Measurements from ENCODE around the gene FN1. TPM values are rescaled to one million over a fixed set of nuclear protein-coding genes. Genes with fewer than 3 reads are reported as not detected.

The FN1 gene
- total and polyA plus RNA-seq, 2 donors (not counting 3 experiments of a cell fraction or from before 2014, with no cell fraction given): 3,221 to 3,740 TPM

DNA sequence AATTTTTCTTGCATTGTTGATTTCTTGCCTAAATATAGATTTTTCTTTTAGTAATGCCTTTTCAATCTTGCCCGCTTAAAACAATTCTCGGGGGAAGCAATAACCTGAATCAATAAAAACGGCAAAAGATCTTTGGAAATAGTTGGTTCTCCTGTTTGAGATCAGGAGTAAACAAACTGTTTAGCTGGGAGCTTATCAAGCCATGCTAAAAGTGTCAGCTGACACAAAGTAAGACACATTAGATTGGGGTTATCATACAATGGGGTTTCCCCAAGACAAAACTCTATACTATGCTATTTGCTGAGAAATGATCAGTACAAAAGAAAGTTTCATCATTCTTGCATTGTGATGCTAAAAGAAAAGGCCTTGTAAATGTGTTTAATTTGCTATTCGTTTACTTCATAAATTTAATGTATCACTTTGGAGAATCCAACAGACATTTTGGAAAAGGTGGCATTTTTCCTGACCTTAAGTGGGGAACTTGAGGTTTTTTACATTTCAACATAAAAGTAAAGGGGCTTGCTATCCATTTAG is 77.5 kb downstream of the FN1 start:
- H2AFZ ChIP-seq (ENCODE audit: low read depth, low read length): no peak overlapping the region
- no peaks in the 10 kb centered on the region for H3K9me3 ChIP-seq (replicated peaks; ENCODE audit: control insufficient read depth, insufficient read depth, low read length)
- ChIA-PET CTCF (interaction anchor here (1.5 kb wide), 1 partner anchor 573 kb away, joined by 4 read pairs; no protein-coding TSS in a partner anchor), POLR2A (no interaction called here)
- no peaks in the 10 kb centered on the region for H3K27me3 ChIP-seq (ENCODE audit: control insufficient read depth in 2 of 2, insufficient read depth in 2 of 2, low read length in 2 of 2)
- no peak for TF ChIP-seq POLR2A (IDR thresholded peaks at IDR 0.05; ENCODE audit: low read depth, low read length)
- no peak for TF ChIP-seq EZH2 (IDR thresholded peaks at IDR 0.05; ENCODE audit: borderline replicate concordance, low read depth, low read length, severe bottlenecking)
- TF ChIP-seq GATA2 (IDR thresholded peaks at IDR 0.05; ENCODE audit: insufficient read depth, insufficient read length, low read depth, low read length): no peak
- no peak for TF ChIP-seq POLR2AphosphoS5 (IDR thresholded peaks at IDR 0.05; ENCODE audit: insufficient read depth, low read depth, low read length)
- TF ChIP-seq FOS (IDR thresholded peaks at IDR 0.05; ENCODE audit: borderline replicate concordance, insufficient read depth, low read length): no peak
- no peak for TF ChIP-seq JUN (IDR thresholded peaks at IDR 0.05; ENCODE audit: borderline replicate concordance, insufficient read depth, insufficient read length, low read depth)
- TF ChIP-seq, protein P1, sequence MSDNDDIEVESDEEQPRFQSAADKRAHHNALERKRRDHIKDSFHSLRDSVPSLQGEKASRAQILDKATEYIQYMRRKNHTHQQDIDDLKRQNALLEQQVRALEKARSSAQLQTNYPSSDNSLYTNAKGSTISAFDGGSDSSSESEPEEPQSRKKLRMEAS (IDR thresholded peaks at IDR 0.05; ENCODE audit: insufficient read depth, insufficient read length): no peak
- TF ChIP-seq, protein P2, sequence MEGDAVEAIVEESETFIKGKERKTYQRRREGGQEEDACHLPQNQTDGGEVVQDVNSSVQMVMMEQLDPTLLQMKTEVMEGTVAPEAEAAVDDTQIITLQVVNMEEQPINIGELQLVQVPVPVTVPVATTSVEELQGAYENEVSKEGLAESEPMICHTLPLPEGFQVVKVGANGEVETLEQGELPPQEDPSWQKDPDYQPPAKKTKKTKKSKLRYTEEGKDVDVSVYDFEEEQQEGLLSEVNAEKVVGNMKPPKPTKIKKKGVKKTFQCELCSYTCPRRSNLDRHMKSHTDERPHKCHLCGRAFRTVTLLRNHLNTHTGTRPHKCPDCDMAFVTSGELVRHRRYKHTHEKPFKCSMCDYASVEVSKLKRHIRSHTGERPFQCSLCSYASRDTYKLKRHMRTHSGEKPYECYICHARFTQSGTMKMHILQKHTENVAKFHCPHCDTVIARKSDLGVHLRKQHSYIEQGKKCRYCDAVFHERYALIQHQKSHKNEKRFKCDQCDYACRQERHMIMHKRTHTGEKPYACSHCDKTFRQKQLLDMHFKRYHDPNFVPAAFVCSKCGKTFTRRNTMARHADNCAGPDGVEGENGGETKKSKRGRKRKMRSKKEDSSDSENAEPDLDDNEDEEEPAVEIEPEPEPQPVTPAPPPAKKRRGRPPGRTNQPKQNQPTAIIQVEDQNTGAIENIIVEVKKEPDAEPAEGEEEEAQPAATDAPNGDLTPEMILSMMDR (IDR thresholded peaks at IDR 0.05; ENCODE audit: extremely low read depth in 1 of 2, insufficient read depth in 1 of 2, low read depth in 1 of 2, low read length in 2 of 2): no peak
- no peak for TF ChIP-seq MYC (IDR thresholded peaks at IDR 0.05; ENCODE audit: low read depth, low read length)
- H3K36me3 ChIP-seq (ENCODE audit: control insufficient read depth in 2 of 2, extremely low read depth in 1 of 2, insufficient read depth in 2 of 2, low read length in 2 of 2): peaks cover 23 to 24% of the 10 kb centered on the region in 2 experiments
- no peak overlapping the region for H3K4me3 ChIP-seq (replicated peaks in 1 of 3; ENCODE audit: insufficient read depth in 1 of 3, low read depth in 1 of 3, low read length in 3 of 3)
- dilution Hi-C loops (cut with MboI; ENCODE audit: extremely low pct_ligation_motif_present, low sequenced_read_pairs) (no loop called here), intact Hi-C loops (cut with micrococcal nuclease) (no loop called here)
- no peak for DNase-seq (ENCODE audit: low read depth, low spot score)
- no peaks in the 10 kb centered on the region for H3K4me1 ChIP-seq (ENCODE audit: control insufficient read depth, extremely low read depth, insufficient read depth, low read length)
- H3K4me2 ChIP-seq (ENCODE audit: insufficient read depth, low read length): no peak overlapping the region
- no peak overlapping the region for H3K27ac ChIP-seq (ENCODE audit: insufficient read depth, low read depth, low read length)
- no peaks in the 10 kb centered on the region for H3K79me2 ChIP-seq (ENCODE audit: control insufficient read depth, insufficient read depth, low read length)
- H3K9ac ChIP-seq (replicated peaks; ENCODE audit: extremely low read depth, insufficient read depth, low read length): no peak overlapping the region
- BruUV-seq (replicated peaks): no TSS peak
- no peaks in the 10 kb centered on the region for H4K20me1 ChIP-seq (replicated peaks; ENCODE audit: control insufficient read depth, extremely low read depth, insufficient read depth, low read length)
- no peaks in the 10 kb centered on the region for H3K9me1 ChIP-seq (replicated peaks; ENCODE audit: control insufficient read depth, extremely low read depth, insufficient read depth, low read length)
- FAIRE-seq: no peak

Measured in endothelial cell of umbilical vein (primary cell).